KG1 (cell line): ENCODE results near the gene C1QTNF5.

ENCODE experiments used
- DNase-seq: peaks from one replicate; lab custom pipeline; 2025; lab: John Stamatoyannopoulos, UW

C1QTNF5 gene

GRCh38 chr11:119295178-119295577, 45.5 kb downstream of the C1QTNF5 start:
- no peak for DNase-seq

DNA sequence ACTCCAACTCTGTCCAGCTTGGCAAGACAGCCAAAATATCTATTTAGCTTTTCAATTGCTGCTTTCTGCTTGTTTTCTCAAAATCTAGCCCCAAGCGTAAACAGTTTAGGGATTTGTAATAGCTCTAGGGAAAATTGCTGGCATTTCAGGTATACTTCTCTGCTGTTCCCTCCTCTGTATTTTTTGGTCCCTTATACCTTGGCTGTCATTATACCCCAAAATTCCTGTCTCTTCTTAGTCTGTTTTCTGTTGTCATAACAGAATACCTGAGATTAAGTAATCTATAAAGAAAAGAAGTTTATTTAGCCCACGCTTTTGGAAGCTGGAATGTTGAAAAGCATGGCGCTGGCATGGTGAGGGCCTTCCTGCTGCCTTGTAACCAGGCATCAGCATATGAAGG, 47.2 kb downstream of the C1QTNF5 start:
- no peak for DNase-seq

DNA sequence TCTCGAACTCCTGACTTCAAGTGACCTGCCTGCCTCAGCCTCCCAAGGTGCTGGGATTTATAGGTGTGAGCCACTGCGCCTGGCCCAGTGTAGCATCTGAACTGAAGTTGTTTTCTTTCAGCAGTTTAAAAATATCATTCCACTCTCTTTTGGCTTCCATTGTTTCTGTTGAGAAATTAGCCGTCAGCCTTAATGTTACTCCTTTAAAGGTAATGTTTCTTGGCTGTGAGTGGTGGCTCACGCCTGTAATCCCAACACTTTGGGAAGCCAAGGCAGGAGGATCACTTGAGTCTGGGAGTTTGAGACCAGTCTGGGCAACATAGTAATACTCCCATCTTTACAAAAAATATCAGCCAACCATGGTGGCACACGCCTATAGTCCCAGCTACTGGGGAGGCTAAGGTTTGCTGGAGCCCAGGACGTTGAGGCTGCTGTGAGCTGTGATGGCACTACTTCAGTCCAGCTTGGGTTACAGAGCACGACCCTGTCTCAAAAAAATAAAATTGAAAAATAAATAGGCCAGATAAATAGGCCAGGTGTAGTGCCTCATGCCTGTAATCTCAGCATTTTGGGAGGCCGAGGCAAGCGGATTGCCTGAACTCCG, 49.7 kb downstream of the C1QTNF5 start:
- no peak for DNase-seq
